GM10266 (cell line): Measurements from ENCODE around the gene MSRB1.

Experiments
- DNase-seq: peaks from one replicate; pipeline ENCODE4 v3.0.0; 2012; ENCODE audit errors: extremely low spot score
- CTCF ChIP-seq: IDR thresholded peaks from 2 replicates; pipeline ENCODE4 v1.5.1; 2012; ENCODE audit warnings: mild to moderate bottlenecking, low read depth; ENCODE audit not compliant: control insufficient read depth, insufficient read depth; ENCODE audit errors: missing control alignments

MSRB1 gene

DNA sequence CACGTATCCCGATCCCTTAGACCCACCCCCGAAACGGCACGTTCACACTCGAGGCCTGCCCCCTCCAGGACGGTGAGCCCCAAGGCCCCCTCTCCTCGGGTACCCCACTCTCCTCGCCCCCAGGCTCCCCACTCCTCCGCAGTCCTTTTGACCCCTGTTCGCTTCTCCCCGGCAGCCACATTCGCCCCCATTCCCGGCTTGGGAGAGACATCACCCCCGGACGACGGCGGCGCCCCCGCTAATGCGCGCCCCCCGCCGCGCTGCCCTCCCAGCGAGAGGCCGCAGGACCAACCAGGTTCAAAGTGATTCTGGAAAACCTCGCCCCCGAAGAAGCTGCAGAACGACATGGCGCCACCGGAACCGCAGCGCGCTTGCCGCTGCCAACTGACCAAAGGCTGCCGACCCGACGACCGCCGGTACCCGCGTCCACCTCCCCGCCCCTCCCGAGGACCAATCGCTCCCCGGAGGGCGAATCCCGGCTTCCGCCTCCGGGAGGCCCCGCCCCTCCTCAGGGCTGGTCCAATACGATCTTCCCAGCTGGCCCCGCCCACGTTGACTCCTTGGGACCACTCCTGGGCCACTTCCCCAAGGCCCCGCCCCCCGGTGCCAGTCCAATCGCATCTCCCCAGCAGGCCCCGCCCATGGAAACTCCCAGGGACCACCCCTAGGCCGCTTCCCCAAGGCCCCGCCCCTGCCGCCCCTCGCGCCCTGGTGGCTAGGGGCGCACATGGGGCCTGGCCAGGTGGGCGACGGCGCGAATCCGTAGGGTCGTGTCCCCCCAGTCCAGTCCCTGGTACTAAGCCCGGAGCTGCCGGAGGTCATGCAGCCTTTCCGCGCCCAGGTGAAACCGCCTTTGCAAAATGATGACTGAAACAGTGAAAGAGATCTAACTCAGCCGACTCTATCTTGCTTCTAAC is at the start of gene MSRB1:
Gene MSRB1 (minus strand): TSS at position 390 of the 917 bp plus-strand sequence. CDS start 43 bp downstream, at position 347.
- no peak for TF ChIP-seq CTCF
- peak; percentile 100 for DNase-seq

- TF ChIP-seq CTCF: no peak
- peak; percentile 100 for DNase-seq
Observed at GRCh38 chr16:1991948-1992703, 49.1 kb upstream of the MSRB1 start.

DNA sequence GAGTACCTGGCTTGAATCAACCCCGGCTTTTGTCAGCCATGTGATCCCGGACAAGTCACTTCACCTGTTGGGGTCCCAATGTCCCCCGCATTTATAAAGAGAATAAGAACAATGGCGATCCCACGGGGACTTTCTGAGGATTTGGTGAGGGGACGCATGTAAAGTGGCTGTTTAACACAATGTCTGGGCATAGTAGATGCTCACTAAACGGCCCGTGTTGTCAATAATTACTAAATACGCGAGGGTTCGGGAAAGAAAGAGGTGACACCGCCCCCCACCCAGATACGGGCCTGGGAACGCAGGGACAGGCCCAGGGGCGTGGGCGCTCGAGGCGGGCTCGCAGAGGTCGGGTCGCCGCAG is 48.6 kb upstream of the MSRB1 start:
- DNase-seq: no peak
- no peak for TF ChIP-seq CTCF

- DNase-seq: peak; percentile 74
- no peak for TF ChIP-seq CTCF
Observed at GRCh38 chr16:1991135-1991551, 48.1 kb upstream of the MSRB1 start.

DNA sequence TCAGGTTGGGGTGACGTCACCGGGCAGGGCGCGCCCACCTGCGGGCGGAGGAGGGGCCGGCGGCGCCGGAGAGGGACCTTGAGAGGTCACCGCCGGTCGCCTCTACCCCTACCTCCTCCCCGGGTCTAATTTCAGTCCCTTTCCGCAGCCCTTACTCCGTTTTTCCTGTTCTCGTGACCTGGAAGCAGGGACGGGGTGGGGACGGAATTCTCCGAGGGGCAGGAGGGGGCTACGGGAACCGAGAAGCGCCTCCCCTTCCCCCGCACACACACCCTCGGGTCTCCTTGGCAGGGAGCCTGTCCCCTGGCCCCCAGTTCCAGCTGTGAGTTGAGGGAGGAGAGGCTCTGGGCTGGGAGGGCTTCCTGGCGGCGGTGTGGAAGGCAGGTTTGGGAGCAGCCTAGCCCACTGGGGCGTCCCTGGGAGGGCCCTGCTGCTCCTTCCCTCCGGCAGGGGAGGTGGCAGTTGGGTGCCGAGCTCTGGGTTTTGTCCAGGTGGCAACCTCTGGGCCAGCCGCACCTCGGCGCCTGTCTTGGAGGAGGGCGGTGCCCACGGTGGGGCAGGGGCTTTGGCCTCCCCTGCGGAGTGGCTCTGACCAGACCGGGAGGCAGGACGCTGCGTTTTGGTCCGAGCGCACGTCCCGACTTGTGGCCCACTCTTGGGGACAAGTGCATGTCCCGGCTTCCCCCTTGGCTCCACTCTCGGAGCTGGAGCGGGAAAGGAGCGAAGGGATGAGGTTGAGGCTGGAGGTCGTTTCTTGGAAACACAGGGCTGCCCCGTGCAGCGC is 47.5 kb upstream of the MSRB1 start:
- peak; percentile 68 for DNase-seq
- TF ChIP-seq CTCF: no peak

- DNase-seq: no peak
- TF ChIP-seq CTCF: no peak
Observed at GRCh38 chr16:1990101-1990350, 47.0 kb upstream of the MSRB1 start.
